NCI-H1417 treated with DMSO at 0.1 percent for 48 hours (cell line): ENCODE results near the gene SLC35E4.

Source experiments
- DNase-seq: peaks from one replicate; lab custom pipeline; 2025; lab: John Stamatoyannopoulos, UW

SLC35E4 gene

GRCh38 chr22:30691204-30691603, 55.6 kb downstream of the SLC35E4 start:
- no peak for DNase-seq

- DNase-seq: no peak
Observed at GRCh38 chr22:30694171-30694639, 58.6 kb downstream of the SLC35E4 start.

DNA sequence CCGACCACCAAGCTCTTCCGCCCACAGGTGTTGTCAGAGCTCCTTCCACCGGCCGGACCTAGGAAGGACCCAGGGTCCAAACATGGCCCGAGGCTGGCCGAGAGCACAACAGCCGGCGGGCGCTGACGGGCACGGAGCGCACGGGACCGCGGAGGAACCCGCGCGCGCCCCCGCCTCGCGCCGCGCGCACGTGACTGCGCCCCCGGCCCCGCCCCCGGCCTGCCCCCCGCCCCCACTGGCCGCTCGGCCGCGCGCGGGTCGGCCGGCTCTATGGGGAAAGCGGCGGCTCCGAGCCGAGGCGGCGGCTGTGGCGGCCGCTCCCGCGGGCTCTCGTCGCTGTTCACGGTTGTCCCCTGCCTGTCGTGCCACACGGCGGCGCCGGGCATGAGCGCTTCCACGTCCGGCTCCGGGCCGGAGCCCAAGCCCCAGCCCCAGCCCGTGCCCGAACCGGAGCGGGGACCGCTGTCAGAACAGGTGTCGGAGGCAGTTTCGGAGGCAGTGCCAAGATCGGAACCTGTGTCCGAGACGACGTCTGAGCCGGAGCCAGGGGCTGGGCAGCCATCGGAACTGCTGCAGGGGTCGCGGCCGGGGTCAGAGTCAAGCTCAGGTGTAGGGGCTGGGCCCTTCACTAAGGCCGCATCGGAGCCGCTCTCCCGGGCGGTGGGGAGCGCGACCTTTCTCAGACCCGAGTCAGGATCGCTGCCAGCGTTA, 59.2 kb downstream of the SLC35E4 start, which contains the start of gene OSBP2:
OSBP2 (plus strand) TSS at position 235 of the 711 bp plus-strand sequence; CDS start at position 271, 36 bp downstream.
- DNase-seq: no peak

DNA sequence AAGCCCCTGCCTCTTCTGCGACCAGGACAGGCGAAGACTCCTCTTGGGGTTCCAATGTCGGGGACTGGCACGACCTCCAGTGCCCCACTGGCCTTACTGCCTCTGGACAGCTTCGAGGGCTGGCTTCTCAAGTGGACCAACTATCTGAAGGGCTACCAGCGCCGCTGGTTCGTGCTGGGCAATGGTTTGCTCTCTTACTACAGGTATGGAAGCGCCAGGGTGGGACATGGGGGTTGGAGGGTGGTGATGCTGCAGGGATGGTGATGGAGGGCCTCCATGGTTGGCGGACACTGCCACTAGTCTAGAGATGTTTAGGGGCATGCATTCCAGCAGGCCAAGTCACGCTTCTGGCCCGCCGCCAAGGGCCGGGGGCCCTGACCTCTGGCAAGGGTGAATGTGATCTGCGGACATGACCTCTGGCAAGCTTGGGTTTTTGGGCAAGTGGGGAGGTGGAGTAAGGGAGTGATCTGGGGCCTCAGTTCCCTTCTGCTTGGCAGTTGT, 59.8 kb downstream of the SLC35E4 start:
- DNase-seq: no peak

DNA sequence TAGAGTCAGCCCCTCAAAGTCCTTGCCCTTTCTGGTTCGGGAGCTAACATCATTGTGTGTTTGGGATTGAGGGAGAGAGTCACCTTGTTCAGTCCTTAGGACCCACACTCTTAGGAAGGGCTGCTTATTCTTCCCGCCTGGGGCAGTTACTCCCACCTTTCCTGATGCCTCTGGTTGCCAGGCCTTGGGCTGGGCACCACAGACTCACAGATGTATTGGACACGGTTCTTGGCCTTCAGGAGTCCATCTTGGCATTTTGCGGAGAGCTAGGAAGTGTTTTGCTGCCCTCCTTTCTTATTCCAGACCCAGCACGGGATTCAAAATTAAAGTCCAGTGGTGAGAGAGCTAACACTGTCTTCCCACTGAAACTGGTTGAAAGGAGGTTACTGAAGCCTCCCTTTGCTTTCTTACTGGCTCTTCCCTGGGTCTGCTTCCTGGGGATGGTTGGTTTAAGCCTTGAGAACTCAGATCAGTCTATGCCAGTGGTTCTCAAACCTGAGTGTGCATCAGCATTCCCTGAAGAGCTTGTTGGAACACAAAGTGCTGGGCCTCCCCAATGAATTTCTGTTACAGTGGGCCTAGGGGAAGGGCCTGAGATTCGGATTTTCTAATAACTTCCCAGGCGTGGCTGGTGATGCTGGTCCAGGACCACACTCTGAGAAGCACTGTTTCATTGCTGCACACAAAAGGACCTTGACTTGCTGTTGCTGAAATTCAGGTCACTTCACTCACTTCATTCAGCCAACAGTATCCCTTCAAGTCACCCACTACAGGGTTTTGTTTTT, 60.5 kb downstream of the SLC35E4 start:
- DNase-seq: no peak
